Ovary (tissue), 1 donor: ENCODE data around the gene RABL3.

Experiments used
- EP300 ChIP-seq: sonication (generic); formaldehyde crosslinking; IDR thresholded peaks from one replicate; pipeline ENCODE4 v1.6.1; 2017; ENCODE audit warnings: antibody characterized with exemption
- POLR2A ChIP-seq: fragments of 450-650 bp; IDR thresholded peaks from one replicate; pipeline ENCODE4 v1.6.1; 2017; ENCODE audit warnings: antibody characterized with exemption, mild to moderate bottlenecking, moderate library complexity

DNA sequence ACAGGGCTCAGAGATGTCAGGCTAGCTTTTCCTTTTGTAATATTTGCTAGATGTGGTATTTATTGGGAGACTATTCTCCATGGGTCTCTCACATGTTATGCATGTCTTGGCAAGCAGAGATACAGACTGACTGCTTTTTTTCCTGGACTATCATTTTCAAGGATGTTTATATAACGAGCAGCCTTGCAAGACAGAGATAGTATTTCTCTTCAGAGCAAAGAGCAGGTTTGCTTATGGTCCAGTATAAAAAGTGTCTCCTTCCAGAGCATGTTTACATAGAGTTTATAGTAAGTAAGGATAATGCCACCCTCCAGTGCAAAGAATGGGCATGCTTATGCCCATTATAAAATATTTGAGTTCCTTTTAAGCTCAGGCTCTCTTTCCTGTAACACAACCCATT is 24.8 kb upstream of the RABL3 start:
- TF ChIP-seq EP300 (no peak), POLR2A (no peak)
